ENCODE measurements around the gene AKR1C1.
"Not testable (repeated sequence)": the region's sequence is repeated elsewhere in the genome, so short reads cannot be mapped to it uniquely, and the experiment has no call there.

AKR1C1 gene

DNA sequence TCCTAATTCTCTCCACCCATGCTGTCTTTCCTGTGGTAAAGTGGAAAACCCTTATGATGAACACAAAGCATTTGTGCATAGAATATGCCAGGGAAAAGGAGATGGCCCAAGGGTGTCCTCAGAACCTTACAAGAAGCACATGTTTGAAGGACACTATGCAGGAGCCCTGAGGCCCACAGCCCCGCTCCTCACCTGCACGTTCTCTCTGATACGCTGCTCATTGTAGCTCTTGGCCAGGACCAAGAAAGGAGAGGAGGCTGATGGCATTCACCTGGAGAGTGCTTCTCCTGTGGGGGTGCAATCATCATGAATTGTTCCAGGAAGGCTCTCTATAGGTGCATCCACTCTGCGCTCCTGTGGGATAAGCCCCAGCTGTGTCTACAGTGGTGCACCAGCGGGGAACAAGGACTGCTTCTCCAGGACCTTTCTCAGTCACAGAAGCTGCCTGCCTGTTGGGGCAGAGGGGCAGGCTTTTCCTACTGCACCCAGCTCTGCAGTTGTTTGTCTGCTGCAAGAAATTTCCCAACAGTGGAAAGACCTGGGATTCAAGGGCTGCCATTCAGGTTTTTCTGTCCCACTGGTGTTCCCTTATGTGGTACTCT is 20.5 kb downstream of the AKR1C1 start:
- DNase-seq (ENCODE audit: low spot score): no peak

DNA sequence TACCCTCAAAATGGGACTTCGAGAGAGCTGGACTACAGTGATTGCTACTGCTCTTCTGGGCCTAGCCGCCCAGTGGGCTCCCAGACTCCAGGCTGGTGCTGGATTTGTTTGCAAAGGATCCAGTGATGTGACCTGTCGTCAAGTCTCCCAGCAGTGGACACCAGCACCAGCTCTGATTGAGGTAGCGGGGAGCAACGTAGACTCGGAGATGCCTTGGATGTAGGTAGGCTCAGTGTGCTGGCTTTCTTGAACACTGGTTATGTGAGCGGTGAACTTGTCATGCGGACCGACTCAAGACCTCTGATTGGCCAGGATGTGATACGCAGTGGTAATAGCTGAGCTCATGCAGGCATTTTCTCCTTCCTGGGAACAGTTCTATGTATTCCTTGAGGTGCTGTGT is 21.0 kb downstream of the AKR1C1 start:
- no peak for DNase-seq (ENCODE audit: low spot score)

DNA sequence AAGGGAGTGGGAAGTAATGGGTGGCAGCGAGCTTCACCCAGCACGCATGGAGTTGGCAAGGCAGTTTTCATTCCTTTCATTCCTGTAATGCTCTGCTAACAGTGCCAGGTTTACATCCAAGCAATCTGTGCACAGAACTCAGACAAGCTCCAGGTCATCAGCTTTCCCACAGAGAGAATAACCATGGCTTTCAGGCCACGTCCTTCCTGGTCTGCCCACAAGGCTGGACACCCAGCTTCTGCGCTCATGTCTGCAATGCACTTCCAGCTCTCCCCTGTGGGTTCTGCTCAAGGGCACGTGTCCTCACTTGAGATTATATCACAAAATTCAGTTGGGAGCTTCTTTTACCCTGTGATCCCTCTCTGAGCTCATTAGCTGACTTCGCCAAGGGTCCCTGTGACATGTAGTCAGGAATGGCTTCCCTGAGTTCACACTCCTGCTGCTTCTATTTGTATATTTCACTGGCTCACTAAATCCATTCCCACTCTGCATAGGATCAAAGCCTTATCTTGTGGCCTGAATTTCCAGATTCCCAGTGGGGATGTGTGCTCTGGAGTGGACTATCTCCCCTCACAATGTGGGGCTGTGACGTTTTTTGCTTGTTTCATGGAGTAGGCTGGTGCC is 21.9 kb downstream of the AKR1C1 start:
- DNase-seq (ENCODE audit: low spot score): no peak

DNA sequence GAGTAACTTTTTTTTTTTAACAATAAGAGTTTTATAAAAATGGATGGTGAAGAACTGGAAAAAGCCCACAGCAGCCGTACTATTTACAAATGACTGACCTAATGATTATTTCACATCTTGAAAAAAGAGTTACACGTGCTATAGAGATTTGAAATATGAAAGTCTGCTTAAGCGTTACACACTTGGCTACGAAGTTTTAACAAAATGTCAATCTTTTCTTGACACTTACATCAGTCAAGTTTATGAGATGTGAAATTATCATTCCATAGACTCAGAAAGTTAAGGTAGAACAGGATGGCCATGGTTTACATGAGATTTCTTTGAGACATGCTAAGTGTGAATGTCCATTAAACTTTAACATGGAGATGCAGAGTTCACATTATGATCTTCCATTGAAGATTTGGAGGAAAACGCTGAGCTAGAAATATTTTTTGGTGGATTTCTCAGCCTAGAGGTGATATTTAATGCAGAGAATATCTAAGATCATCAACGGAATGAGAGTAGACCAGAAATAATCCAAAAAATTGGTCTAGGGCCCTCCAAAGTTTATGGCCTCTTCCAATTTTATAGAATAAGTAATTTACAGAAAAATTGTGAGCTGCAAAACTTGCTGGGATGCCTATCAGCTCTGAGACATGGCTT is 24.9 kb downstream of the AKR1C1 start:
- DNase-seq (ENCODE audit: low spot score): not testable (repeated sequence)

DNA sequence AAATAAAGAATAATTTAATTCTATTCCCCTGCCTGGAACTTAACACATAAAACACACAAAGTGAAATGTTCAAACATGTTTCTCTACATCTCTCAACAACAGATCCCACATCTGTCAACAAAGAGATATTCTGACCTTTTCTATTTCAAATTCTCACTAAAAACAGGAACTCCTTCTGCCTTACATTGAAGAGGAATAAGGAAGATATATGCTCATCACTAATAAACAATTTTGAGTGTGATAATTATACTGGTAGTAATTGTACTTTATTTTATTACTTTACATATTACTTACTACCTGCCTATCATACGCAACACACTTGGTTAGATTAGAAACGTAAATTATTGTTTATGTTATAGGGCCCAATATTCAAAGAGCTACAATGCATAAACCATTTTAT is 27.0 kb downstream of the AKR1C1 start:
- DNase-seq (ENCODE audit: low spot score): no peak

DNA sequence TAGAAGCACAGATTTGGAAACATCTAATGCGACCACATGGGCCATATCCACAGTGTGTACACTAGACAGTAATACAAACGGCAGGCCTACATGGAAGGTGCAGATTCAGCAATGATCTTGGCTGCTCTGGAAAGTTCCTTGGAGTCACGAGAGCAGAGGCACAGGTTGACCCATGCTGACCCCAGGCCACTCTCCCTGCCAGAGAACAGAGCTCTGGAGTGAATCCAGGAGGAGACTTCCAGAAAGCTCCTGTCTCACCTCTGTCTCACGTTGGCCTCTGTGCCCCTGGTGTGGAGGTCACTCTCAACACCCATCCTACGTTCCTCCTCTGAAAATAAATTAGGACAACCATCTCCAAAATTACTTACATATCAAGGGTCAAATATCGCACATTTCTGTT is 28.2 kb downstream of the AKR1C1 start:
- DNase-seq (ENCODE audit: low spot score): not testable (repeated sequence)

DNA sequence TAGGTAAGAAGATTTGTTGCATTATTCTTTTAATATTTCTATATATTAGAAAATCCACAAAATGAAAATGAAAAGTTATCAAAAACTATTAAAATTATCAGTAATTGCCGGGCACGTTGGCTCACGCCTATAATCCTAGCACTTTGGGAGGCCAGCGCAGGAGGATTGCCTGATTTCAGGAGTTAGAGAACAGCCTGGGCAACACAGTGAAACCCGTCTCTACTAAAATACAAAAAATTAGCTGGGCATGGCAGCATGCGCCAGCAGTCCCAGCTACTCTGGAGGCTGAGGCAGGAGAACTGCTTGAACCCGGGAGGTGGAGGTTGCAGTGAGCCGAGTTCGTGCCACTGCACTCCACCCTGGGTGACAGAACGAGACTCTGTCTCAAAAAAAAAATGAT is 29.3 kb downstream of the AKR1C1 start:
- not testable (repeated sequence) for DNase-seq (ENCODE audit: low spot score)

DNA sequence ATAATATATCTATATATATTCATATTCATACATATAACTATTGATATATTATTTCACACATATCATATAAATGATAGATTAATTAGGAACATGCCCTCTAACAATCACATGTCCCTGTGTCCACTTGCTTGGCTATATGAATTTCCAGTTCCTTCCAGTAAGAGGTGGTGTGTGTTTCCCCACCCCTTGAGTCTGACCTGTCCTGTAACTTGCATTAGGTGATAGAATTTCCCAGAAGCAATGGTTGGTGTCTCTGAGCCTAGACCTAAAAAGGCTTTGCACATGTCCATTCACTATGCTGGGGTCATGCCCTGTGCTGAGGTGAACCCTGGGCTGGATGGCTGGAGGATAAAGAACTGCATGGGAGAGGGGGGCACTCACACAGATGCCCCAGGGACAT is 31.0 kb downstream of the AKR1C1 start:
- DNase-seq (ENCODE audit: low spot score): not testable (repeated sequence)

DNA sequence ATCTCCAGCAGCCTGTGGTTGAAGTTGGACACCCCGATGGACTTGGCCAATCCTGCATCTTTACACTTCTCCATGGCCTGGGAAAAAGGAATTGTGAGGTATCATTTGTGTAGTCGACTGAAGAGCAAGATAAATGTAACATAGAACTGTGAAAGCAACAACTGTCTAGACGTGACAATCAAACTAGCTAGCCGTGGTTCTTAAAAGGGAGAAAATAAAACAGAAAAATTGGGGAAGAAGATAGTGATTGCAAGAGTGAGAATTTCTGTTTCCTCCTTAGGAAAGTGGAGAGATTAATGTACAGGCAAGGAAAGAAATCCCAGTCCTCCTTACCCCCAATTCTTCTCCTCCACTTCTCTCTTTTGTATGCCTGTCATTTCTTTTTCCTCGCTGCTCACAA is 35.5 kb downstream of the AKR1C1 start:
- DNase-seq (ENCODE audit: low spot score): no peak

DNA sequence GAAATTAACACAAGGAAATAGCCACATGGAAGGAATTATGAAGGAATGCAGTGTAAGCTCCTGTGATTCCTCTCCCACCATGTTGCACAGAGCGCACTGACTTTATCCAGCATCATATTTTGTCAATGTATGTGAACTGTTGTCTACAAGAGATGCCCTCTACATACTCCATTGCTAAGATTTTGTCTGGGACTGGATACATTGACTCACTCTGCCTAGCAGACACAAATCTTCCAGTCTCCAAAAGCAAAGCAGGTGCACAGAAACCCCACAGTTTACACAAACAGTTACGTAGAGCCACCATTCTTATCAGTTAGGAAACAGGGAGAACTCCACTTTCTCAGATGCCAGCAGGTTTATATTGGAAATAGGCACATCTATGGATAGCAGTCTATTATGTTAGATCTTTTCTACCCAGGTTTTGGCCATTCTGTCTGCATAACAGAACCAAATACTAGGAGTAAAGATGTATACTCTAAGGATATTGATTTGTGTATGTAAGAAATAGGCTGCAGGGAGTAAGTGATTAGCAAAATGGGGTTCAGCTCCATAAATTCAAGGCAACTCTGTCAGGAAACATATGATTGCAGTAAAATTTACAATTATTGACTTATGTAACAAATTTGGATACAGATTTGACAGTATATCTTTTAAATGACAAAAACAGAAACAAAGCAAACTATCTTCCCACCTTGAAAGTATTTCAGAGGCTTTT is 39.0 kb downstream of the AKR1C1 start:
- DNase-seq (ENCODE audit: low spot score): no peak

DNA sequence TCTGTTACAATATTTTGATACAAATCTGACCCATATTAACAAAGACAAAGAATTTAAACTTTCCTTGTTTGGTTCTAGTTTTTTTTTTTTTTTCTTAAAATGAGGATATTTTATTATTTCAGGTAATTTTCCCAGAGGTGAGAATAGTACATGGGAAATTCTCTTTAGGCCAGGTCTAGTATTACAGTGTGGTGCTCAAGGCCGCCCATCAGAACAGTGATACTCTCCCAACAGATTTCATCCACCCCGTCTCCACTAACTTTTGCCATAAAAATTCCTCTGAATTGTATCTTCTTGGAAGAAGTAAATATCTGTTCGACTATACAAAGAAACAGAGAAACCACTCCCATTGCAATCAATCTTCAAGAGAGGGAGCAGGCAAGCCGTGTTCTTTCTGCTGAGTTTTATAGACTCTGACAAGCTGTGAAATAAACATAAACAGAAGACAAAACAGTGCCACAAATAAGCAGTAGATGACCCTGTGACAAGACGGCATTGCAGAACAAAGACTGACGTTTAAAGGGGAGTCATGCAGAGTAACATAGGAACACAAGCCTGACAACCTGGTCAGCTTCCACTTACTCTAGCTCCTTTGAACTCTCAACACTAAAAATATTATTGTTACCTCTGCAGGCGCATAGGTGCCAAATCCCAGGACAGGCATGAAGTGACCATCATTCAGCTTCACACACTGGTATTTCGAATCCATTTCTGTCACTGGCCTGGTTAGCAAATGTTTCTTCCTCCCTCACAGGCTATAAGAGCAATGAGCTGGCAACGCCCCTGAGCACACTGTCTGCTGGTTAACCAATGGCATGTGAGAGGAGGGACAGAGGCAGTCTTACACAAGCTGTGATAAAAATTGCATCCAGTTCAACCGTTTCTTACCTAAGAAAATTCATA is 40.2 kb downstream of the AKR1C1 start, which contains the start of gene AKR1C2:
Gene AKR1C2, minus strand, starts transcription at position 731 of the 903 bp plus-strand sequence. Its CDS starts 22 bp downstream, at position 709.
- DNase-seq (ENCODE audit: low spot score): not testable (repeated sequence)

DNA sequence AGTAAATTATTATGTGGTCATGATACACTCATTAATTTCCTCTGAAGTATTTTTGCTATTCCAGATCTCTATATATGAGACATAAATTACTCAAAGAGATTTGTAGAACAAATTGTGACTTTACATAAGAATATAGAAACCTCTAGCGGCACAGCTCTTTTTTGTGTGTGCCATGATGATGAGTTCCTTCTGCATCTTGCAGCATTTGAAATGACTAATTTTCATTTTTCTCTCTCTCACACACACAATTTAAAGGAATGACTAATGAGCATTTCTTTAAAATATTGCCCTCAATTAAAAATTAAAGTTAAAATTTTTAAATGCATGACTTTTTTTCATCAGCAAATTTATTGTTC is 40.8 kb downstream of the AKR1C1 start:
- not testable (repeated sequence) for DNase-seq (ENCODE audit: low spot score)

DNA sequence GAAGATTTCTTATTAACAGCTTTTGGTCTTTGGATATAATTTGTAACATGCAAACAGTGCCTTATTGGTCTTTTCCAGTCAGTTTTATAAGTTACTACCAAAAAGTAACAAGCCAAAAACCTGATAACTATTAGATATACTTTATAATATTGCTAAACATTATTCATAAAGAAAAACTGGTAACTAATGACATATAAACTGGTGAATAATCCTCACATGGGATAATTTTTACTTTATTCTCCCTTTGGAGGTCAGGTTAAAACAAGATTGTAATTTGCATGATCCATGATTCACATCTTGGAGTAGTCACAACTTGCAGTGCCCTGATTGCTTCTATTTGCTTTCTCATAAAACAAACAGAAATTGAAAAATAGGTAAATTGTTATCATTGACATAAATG is 41.3 kb downstream of the AKR1C1 start:
- not testable (repeated sequence) for DNase-seq (ENCODE audit: low spot score)

DNA sequence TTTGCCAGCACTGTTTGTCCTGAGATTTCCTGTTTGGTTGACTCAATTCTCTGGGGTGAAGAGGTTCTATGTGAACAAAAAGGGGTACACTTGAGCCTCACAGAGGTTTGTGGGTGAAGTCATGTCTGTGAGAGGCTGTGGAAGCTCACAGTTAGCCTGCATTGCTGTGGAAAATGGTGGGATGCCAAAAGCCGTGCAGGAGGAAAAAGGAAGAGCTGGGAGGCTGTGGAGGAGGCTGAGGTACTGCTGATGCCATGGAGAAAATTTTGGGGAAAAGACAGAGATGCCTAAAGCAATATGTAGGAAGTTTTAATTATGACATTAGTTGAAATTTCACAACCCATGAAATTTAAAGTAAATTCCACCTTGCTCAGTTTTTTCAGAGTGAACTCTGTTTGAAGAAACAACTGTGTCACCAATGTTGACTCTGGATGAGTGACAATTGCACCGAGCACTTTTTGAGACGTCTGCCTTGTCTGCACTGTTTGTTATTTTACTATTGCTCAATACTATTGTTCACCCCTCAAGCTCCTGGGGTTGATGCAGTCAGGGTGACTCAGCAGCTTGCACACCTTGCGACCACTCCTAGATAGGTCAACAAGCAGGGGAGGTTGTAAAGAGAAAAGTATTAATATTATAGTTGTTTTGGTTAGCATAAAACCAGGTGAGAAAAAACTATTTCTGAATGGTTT is 45.8 kb downstream of the AKR1C1 start:
- not testable (repeated sequence) for DNase-seq (ENCODE audit: low spot score)

DNA sequence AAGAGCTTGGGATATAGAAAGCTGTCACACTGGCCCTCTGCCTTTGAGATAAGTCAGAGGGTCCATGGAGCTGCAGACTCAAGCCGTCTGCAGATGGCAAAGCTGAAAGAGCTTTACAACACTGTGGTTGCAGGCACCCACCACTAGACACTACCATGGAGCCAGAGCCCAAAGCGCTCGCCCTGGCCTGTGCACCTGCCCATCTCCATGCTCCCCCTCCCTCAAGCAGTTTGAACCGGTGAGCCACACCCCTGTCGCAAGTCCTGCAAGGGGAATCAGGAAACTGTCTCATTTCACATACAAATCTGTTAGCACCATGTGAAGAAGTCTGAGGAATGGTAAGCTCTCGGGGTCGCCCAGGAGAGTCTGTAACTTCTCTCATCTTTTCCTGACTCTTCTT is 46.8 kb downstream of the AKR1C1 start:
- DNase-seq (ENCODE audit: low spot score): not testable (repeated sequence)

DNA sequence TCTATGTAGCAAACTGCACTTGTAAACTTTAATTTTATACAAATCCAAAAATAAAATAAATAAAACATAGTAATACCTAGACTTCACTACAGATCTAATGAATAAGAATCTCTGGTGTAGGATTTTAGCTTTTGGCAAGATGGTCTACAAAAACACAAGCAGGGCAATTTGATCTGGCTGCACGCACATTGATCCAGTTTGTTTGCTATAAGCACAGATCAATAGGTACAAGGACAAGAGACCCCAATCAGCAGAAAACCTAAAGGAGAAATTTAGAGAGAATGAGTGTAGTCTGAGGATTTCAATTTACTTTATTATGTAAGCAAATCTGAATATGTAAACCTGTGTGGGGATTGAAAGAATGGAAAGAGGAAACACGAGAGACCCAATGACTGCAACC is 48.2 kb downstream of the AKR1C1 start:
- not testable (repeated sequence) for DNase-seq (ENCODE audit: low spot score)

DNA sequence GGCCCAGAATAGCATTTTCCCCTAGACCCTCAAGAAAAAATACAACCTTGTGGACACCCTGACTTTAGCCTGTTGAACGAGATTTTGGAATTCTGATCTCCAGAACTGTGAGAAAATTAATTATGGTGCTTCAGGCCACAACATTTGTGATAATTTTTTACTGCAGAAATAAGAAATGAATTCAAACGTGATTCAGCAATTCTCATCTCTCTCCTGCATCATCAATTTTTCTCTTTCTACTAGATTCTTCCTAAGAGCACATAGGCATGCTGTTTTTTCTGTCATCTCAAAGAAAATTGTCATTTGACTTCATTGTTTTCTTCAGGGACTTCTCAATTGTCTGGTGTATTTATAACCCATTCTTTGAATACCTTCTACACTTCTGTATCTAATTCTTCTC is 49.4 kb downstream of the AKR1C1 start:
- no peak for DNase-seq (ENCODE audit: low spot score)

DNA sequence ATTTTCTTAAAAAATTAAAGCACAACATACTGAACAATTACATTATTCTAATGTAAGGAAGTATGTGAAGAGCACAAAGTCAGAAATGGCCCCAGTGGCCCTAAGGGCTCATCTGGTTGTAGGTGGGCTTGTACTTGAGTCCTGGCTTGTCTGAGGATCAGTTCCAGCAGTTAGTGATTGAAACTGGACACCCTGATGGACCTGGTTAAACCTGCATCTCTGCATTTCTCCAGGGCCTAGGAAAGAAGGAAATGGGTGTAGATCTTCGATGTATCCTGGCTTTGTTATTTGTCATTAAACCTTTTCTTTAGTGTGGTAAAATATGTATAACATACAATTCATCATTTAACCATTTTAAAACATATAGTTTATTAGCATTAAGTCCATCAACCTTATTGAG is 50.2 kb downstream of the AKR1C1 start:
- DNase-seq (ENCODE audit: low spot score): no peak

DNA sequence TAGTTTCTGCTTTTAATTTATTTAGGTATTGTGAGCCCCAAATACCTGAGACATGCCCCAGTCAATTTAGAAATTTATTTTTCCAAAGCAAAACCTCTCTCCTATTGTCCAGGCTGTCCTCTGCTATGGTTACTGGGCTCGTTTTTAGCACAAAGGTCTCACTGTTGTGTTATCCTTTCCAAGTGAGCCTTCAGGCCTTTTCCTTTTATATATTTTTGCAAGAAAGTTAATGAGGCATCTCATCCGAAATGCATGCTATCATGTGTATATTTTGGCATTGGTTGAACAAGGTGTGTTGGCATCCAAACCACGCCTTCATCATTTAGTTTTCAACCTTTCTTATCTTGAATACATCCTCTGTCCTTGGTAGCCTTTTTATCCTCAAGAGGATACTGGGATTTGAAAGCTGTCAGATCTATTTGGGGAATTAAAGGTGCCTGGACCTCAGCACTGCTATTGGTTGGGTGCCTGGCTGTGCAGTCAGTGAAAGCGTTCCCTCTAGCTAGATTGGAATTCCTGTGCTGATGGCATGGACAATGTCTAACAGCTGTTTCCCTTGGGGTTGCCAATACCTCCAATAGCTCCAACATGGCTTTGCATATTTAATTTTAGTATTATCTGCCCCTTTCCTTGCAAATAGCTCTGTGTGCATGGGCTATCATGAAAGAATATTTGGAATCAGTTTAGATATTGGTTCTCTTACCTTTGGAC is 51.1 kb downstream of the AKR1C1 start:
- not testable (repeated sequence) for DNase-seq (ENCODE audit: low spot score)

DNA sequence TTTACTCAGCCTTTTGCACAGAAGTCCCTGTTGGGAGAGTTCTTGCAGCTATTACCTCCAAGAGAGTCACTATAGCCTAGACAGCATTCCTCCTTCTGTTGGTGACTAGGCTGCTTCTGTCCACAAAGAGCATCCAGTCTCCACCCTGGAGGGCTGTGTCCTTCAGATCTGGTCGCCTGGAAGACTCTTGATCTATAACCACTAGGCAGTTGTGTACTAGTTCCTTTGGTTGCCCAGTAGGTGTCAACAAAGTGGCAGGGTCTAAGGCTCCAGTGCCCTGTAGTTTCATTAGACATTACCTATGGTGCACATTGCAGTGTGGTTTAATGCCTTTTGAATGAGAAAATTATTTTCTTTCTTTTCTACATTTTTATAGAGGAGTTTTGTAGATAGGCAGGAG is 51.7 kb downstream of the AKR1C1 start:
- no peak for DNase-seq (ENCODE audit: low spot score)

DNA sequence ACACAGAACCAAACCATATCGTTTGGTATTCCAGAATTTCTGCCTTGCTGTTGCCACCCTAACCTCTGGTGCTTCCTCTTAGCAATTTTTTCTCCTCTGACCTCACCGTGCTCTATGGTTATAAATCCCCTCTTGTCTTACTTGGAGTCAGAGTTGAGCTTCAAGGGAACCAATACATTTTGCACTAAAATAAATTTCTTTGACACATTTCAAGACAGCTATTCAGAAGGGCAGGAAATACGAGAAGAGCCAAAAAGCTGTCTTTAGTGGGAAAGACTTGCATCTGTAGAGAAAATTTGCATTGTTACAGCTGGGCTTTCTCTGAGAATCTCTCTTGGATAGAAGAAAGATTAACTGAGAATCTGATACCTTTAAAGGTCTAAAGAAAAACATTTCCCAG is 54.9 kb downstream of the AKR1C1 start:
- no peak for DNase-seq (ENCODE audit: low spot score)
